ENCODE data around the gene DEFB131B.
A peak's percentile ranks its signal among the peaks of the same experiment; 100 is the strongest.
"Not testable (repeated sequence)": the region's sequence is repeated elsewhere in the genome, so short reads cannot be mapped to it uniquely, and the experiment has no call there.

DEFB131B gene

GRCh38 chr11:71878059-71878458 is at the start of gene DEFB131B:
Gene DEFB131B (plus strand): TSS chr11:71878453. CDS start chr11:71878453, 0 bp downstream.
- not testable (repeated sequence) for DNase-seq (ENCODE audit: low read depth); H3K4me3 ChIP-seq (ENCODE audit: low read depth, low read length)

GRCh38 chr11:71829247-71829646 is 49.0 kb upstream of the DEFB131B start:
- H3K4me3 ChIP-seq (ENCODE audit: low read depth, low read length); DNase-seq (ENCODE audit: low read depth): not testable (repeated sequence)

GRCh38 chr11:71829686-71830085 is 48.6 kb upstream of the DEFB131B start:
- DNase-seq (ENCODE audit: low read depth); H3K4me3 ChIP-seq (ENCODE audit: low read depth, low read length): not testable (repeated sequence)

- not testable (repeated sequence) for DNase-seq (ENCODE audit: low read depth); H3K4me3 ChIP-seq (ENCODE audit: low read depth, low read length)
Observed at GRCh38 chr11:71832811-71833210, 45.4 kb upstream of the DEFB131B start, which contains the start of gene DEFB108B. Gene DEFB108B (plus strand): TSS chr11:71833200. CDS start chr11:71833200, 0 bp downstream.

- DNase-seq (ENCODE audit: low read depth); H3K4me3 ChIP-seq (ENCODE audit: low read depth, low read length): not testable (repeated sequence)
Observed at GRCh38 chr11:71842720-71843119, 35.5 kb upstream of the DEFB131B start.

GRCh38 chr11:71843355-71843754 is 34.9 kb upstream of the DEFB131B start:
- not testable (repeated sequence) for DNase-seq (ENCODE audit: low read depth); H3K4me3 ChIP-seq (ENCODE audit: low read depth, low read length)

GRCh38 chr11:71843858-71844257 is 34.4 kb upstream of the DEFB131B start:
- no peak for DNase-seq (ENCODE audit: low read depth)
- no peak overlapping the region for H3K4me3 ChIP-seq (ENCODE audit: low read depth, low read length)

GRCh38 chr11:71853895-71854294 is 24.4 kb upstream of the DEFB131B start:
- DNase-seq (ENCODE audit: low read depth): not testable (repeated sequence)

GRCh38 chr11:71855880-71856279 is 22.4 kb upstream of the DEFB131B start:
- not testable (repeated sequence) for H3K4me3 ChIP-seq (ENCODE audit: low read depth, low read length); DNase-seq (ENCODE audit: low read depth)

More at GRCh38 chr11:71853895-71854294, 24.4 kb upstream of the DEFB131B start:
- H3K4me3 ChIP-seq (ENCODE audit: low read depth, low read length): not testable (repeated sequence)

GRCh38 chr11:71860835-71861234 is 17.4 kb upstream of the DEFB131B start:
- not testable (repeated sequence) for DNase-seq (ENCODE audit: low read depth); H3K4me3 ChIP-seq (ENCODE audit: low read depth, low read length)

GRCh38 chr11:71863978-71864627 is 14.2 kb upstream of the DEFB131B start:
- peak; percentile 22 for DNase-seq (ENCODE audit: low read depth)
- H3K4me3 ChIP-seq (ENCODE audit: low read depth, low read length): not testable (repeated sequence)

GRCh38 chr11:71867209-71867608 is 11.0 kb upstream of the DEFB131B start:
- H3K4me3 ChIP-seq (ENCODE audit: low read depth, low read length); DNase-seq (ENCODE audit: low read depth): not testable (repeated sequence)

GRCh38 chr11:71869931-71870330 is 8.3 kb upstream of the DEFB131B start:
- not testable (repeated sequence) for DNase-seq (ENCODE audit: low read depth); H3K4me3 ChIP-seq (ENCODE audit: low read depth, low read length)

GRCh38 chr11:71870661-71871060 is 7.6 kb upstream of the DEFB131B start:
- not testable (repeated sequence) for H3K4me3 ChIP-seq (ENCODE audit: low read depth, low read length); DNase-seq (ENCODE audit: low read depth)

GRCh38 chr11:71876262-71876661 is 2.0 kb upstream of the DEFB131B start:
- DNase-seq (ENCODE audit: low read depth); H3K4me3 ChIP-seq (ENCODE audit: low read depth, low read length): not testable (repeated sequence)

- H3K4me3 ChIP-seq (ENCODE audit: low read depth, low read length); DNase-seq (ENCODE audit: low read depth): not testable (repeated sequence)
Observed at GRCh38 chr11:71885806-71886205, 7.6 kb downstream of the DEFB131B start.

- H3K4me3 ChIP-seq (ENCODE audit: low read depth, low read length); DNase-seq (ENCODE audit: low read depth): not testable (repeated sequence)
Observed at GRCh38 chr11:71888335-71889010, 10.2 kb downstream of the DEFB131B start.

- not testable (repeated sequence) for DNase-seq (ENCODE audit: low read depth)
Observed at GRCh38 chr11:71889181-71889872, 11.1 kb downstream of the DEFB131B start.

GRCh38 chr11:71895961-71896360 is 17.7 kb downstream of the DEFB131B start:
- H3K4me3 ChIP-seq (ENCODE audit: low read depth, low read length): no peak overlapping the region
- no peak for DNase-seq (ENCODE audit: low read depth)

More at GRCh38 chr11:71889181-71889872, 11.1 kb downstream of the DEFB131B start:
- H3K4me3 ChIP-seq (ENCODE audit: low read depth, low read length): not testable (repeated sequence)

GRCh38 chr11:71901137-71901536 is 22.9 kb downstream of the DEFB131B start:
- peak; percentile 73 for DNase-seq (ENCODE audit: low read depth)

More at GRCh38 chr11:71901137-71901536, 22.9 kb downstream of the DEFB131B start:
- not testable (repeated sequence) for H3K4me3 ChIP-seq (ENCODE audit: low read depth, low read length)
